GM18873 (cell line): ENCODE results near the gene DIPK2B.

Source experiments
- ATAC-seq: cut with Tn5 transposase; IDR thresholded peaks from one replicate; pipeline ENCODE4 v1.9.1; 2021; ENCODE audit warnings: mild to moderate bottlenecking, moderate library complexity, moderate number of reproducible peaks; ENCODE audit not compliant: unreplicated experiment, low FRiP score

The DIPK2B gene

GRCh38 chrX:45164995-45165394, 35.7 kb downstream of the DIPK2B start:
- ATAC-seq = no peak

GRCh38 chrX:45164021-45164621, 36.6 kb downstream of the DIPK2B start:
- no peak for ATAC-seq

- no peak for ATAC-seq
These were observed 43.0 kb downstream of the DIPK2B start for GRCh38 chrX:45157647-45158046.

GRCh38 chrX:45154462-45154861, 46.2 kb downstream of the DIPK2B start:
- ATAC-seq = no peak

- ATAC-seq = no peak
These were observed 46.7 kb downstream of the DIPK2B start for GRCh38 chrX:45154033-45154360.
